Uterus (tissue), 2 donors: ENCODE results near the gene INS.

ENCODE experiments used
- CTCF ChIP-seq, 4 experiments: fragments of 200-600 bp in 2 of 4; fragments of 450-650 bp in 2 of 4; sonication (generic) in 2 of 4; IDR thresholded peaks; one replicate each; pipeline ENCODE4 v1.5.1; 2016 to 2019; ENCODE audit warnings: antibody characterized with exemption in 4 of 4, mild to moderate bottlenecking in 2 of 4, moderate library complexity in 1 of 4
- POLR2A ChIP-seq, 2 donors: fragments of 450-650 bp; IDR thresholded peaks; one replicate each; pipeline ENCODE4 v1.6.1; 2016; ENCODE audit warnings: antibody characterized with exemption in 2 of 2, mild to moderate bottlenecking in 1 of 2, moderate library complexity in 1 of 2

GRCh38 chr11:2139621-2140337 is 21.2 kb downstream of the INS start:
- TF ChIP-seq POLR2A (IDR thresholded peaks at IDR 0.05): no peak
- TF ChIP-seq CTCF (IDR thresholded peaks at IDR 0.05): no peak
